Fibroblast of pulmonary artery (primary cell): ENCODE results near the gene ASIC2.

ENCODE experiments used
- DNase-seq: peaks from one replicate; pipeline ENCODE4 v3.0.0-alpha.2; 2010; ENCODE audit warnings: low read depth
- H3K4me3 ChIP-seq: replicated peaks from 2 replicates; pipeline ENCODE4 v1.5.1; 2011; ENCODE audit warnings: low read depth, mild to moderate bottlenecking, control low read depth, low read length, moderate library complexity
- CTCF ChIP-seq: IDR thresholded peaks from 2 replicates; pipeline ENCODE4 v1.5.1; 2011; ENCODE audit warnings: mild to moderate bottlenecking, control low read depth, low read length, inconsistent platforms; ENCODE audit errors: missing control alignments

The ASIC2 gene

GRCh38 chr17:32964541-32964940, 328.6 kb downstream of the ASIC2 start:
- TF ChIP-seq CTCF = no peak
- no peak for DNase-seq
- no peak overlapping the region for H3K4me3 ChIP-seq
